Forelimb muscle (tissue), 1 donor: Measurements from ENCODE around the gene ARL3. TPM values are rescaled to one million over a fixed set of nuclear protein-coding genes. Genes with fewer than 3 reads are reported as not detected.

Experiments used
- polyA plus RNA-seq: library from polyadenylated mRNA; unstranded; fragments of 120-200 nt; gene quantifications from one replicate; pipeline ENCODE4 v1.2.1, GENCODE V29; 2013; ENCODE audit not compliant: insufficient read length

Gene ARL3
- polyA plus RNA-seq, 1 donor = 13.0 TPM

Other genes starting within 250 kb of the ARL3 start
- 73.9 TPM for gene ACTR1A, start 211.7 kb downstream of the ARL3 start, polyA plus RNA-seq
- gene SUFU, start 210.4 kb downstream of the ARL3 start, polyA plus RNA-seq = 14.6 TPM
- gene TRIM8, start 69.9 kb downstream of the ARL3 start, polyA plus RNA-seq = 80.0 TPM
- 6.3 TPM for gene SFXN2, start 239 bp upstream of the ARL3 start, polyA plus RNA-seq
- 44.3 TPM for gene WBP1L, start 29.6 kb upstream of the ARL3 start, polyA plus RNA-seq
- gene CYP17A1, start 123.0 kb upstream of the ARL3 start, polyA plus RNA-seq = 1.1 TPM
- gene BORCS7, start 139.9 kb upstream of the ARL3 start, polyA plus RNA-seq = 24.2 TPM
- gene AS3MT, start 155.1 kb upstream of the ARL3 start, polyA plus RNA-seq = 8.3 TPM
- gene CNNM2, start 203.9 kb upstream of the ARL3 start, polyA plus RNA-seq = 2.6 TPM